ENCODE results near the gene STYXL1.

STYXL1 gene

DNA sequence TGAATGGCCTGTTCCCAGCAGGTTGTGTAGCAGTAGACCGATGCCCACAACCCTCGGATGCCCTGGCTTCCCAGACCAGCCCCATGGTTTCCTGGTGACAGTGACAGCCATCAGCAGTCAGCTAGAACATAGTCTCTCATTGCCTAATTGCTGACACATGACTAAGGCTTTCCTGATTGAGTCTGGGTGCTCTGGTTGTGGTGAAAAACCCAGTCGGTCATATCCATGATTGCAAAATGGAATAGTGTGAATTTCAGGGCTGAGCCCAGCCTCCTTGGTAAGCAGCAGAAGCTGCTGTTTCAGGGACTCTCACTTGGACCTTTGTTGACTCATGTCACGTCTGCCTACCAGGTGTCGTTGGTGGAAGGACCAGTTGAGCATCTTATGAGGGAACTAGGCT, 96.3 kb downstream of the STYXL1 start:
- peak; percentile 62 for DNase-seq

DNA sequence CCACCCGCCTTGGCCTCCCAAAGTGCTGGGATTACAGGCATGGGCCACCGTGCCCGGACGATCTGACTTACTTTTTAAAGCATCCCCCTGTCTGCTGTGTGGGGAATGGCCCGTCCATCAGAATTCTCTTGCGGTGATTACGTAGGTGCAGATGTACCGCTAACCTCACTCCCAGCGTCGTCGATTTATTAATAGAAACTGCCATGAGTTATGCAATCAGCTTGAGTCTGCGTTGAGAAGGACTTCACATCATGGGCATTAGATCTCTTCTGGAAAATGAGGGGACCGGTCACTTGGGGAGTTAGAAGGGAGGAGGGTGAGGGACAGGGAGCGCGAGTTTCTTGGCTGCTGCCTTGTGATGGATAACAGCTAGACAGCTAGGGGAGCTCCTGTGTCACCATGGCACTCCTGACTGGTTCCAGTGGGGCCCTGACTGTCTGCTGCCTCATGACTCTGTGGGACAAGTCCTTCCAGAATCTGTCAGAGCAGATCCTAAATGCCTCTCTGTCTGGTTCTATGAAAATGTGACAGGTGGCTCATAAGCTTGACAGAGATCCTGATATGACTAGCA, 97.6 kb downstream of the STYXL1 start:
- DNase-seq = no peak

DNA sequence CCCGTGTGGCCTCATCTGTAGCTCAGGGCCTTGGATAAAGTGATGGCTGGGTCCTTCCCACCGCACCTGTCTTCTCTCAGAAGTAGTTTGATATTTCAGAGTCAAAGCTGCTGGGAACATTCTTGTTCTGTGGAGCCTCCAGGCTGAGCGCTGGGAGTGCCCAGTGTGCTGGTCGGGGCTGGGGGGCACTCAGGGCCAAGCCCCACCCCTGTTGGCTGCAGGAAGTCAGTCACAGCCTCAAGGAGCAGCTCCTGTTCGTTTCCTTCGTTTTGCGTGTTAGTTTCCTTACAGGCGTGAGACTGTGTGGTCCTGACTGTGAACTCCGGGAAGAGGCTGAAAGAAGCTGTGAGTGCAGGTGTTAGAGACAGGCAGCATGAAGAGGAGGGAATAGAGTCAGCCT, 99.6 kb downstream of the STYXL1 start:
- DNase-seq = no peak

All from fibroblast of skin of abdomen (primary cell).